Epithelial cell of proximal tubule (primary cell): ENCODE data around the gene POLR1C. TPM values are rescaled to one million over a fixed set of nuclear protein-coding genes. Genes with fewer than 3 reads are reported as not detected.

Experiments
- DNase-seq: peaks from one replicate; pipeline ENCODE4 v3.0.0-alpha.2; 2011; ENCODE audit warnings: low read depth
- H3K4me3 ChIP-seq: 2 replicates; pipeline ENCODE4 v1.5.1; 2011; ENCODE audit warnings: low read depth, mild to moderate bottlenecking, low read length
- CTCF ChIP-seq: conservative IDR thresholded peaks from 2 replicates; pipeline ENCODE4 v1.5.1; 2012; ENCODE audit warnings: low read depth, mild to moderate bottlenecking, low read length
- total RNA-seq: library from RNA; depleted of rRNA; stranded (reverse); fragments of >200 nt; gene quantifications from 2 replicates; pipeline ENCODE4 v1.2.3, GENCODE V29; 2015

POLR1C gene
- total RNA-seq, 1 donor from 2014 or later = 37.6 TPM

GRCh38 chr6:43481591-43482236 is 35.2 kb upstream of the POLR1C start:
- no peak for DNase-seq
- no peak for TF ChIP-seq CTCF
- H3K4me3 ChIP-seq = no peak overlapping the region

- H3K4me3 ChIP-seq = no peak overlapping the region
- no peak for TF ChIP-seq CTCF
- no peak for DNase-seq
These were observed 28.1 kb upstream of the POLR1C start for GRCh38 chr6:43488667-43489276.

- no peak for TF ChIP-seq CTCF
- no peak for DNase-seq
- H3K4me3 ChIP-seq = no peak overlapping the region
These were observed 27.4 kb upstream of the POLR1C start for GRCh38 chr6:43489277-43490072.

- TF ChIP-seq CTCF = no peak
- DNase-seq = no peak
- H3K4me3 ChIP-seq = no peak overlapping the region
These were observed 26.4 kb upstream of the POLR1C start for GRCh38 chr6:43490523-43490939.

- no peak overlapping the region for H3K4me3 ChIP-seq
- TF ChIP-seq CTCF = no peak
- DNase-seq = no peak
These were observed 24.9 kb upstream of the POLR1C start for GRCh38 chr6:43491750-43492661.

GRCh38 chr6:43492673-43493072 is 24.2 kb upstream of the POLR1C start:
- no peak overlapping the region for H3K4me3 ChIP-seq
- DNase-seq = no peak
- no peak for TF ChIP-seq CTCF
